K562 (cell line): ENCODE data around the gene SC5D.

Source experiments
- CREB1 ChIP-seq, 2 experiments: sonication (generic) in 1 of 2; formaldehyde crosslinking in 1 of 2; IDR thresholded peaks; 2 replicates each; pipeline versions ENCODE4 v1.6.1 to v1.8.0; 2012 to 2022; ENCODE audit warnings: inconsistent platforms in 1 of 2, mild to moderate bottlenecking in 1 of 2, missing genetic modification reagents in 1 of 2, moderate library complexity in 1 of 2
- CTCF ChIP-seq, 3 experiments: IDR thresholded peaks in 2 of 3; conservative IDR thresholded peaks in 1 of 3; 2 replicates each; pipeline ENCODE4 v1.5.1; 2011 to 2012; ENCODE audit warnings: low read length in 3 of 3, mild to moderate bottlenecking in 3 of 3, control low read depth in 2 of 3, improper control_type of control experiment in 1 of 3, inconsistent platforms in 1 of 3, low read depth in 1 of 3, mixed read lengths in 1 of 3, moderate library complexity in 1 of 3; ENCODE audit not compliant: insufficient read depth in 2 of 3
- GABPB2 ChIP-seq: fragments of 250-450 bp; sonication (Bioruptor Pico); conservative IDR thresholded peaks from 2 replicates; pipeline ENCODE4 v1.5.1; 2021; ENCODE audit warnings: mild to moderate bottlenecking
- HCFC1 ChIP-seq: IDR thresholded peaks from 2 replicates; pipeline ENCODE4 v1.6.1; 2012; ENCODE audit warnings: low read depth, low read length, improper control_type of control experiment
- MAX ChIP-seq: sonication (generic); formaldehyde crosslinking; IDR thresholded peaks from 2 replicates; pipeline ENCODE4 v1.9.0; 2022; ENCODE audit warnings: mild to moderate bottlenecking, missing genetic modification reagents
- MEIS2 ChIP-seq: fragments of 450-650 bp; IDR thresholded peaks from 2 replicates; pipeline ENCODE4 v1.6.1; 2014; ENCODE audit warnings: mild to moderate bottlenecking; ENCODE audit not compliant: partially characterized antibody
- PHF8 ChIP-seq: fragments of 200-600 bp; sonication (generic); IDR thresholded peaks from 2 replicates; pipeline ENCODE4 v1.6.1; 2012; ENCODE audit warnings: mixed run types, mild to moderate bottlenecking, inconsistent platforms, low read length, moderate library complexity, borderline replicate concordance
- POLR2A ChIP-seq: fragments of 450-650 bp; conservative IDR thresholded peaks from 2 replicates; pipeline ENCODE4 v1.6.1; 2016
- SRF ChIP-seq, 2 experiments: fragments of 250-450, 450-650 bp in 1 of 2; sonication (Bioruptor Pico) in 1 of 2; sonication (generic) in 1 of 2; formaldehyde crosslinking; IDR thresholded peaks; 2 replicates each; pipeline versions ENCODE4 v1.5.0 to v1.5.1; 2020 to 2022; ENCODE audit warnings: mild to moderate bottlenecking in 1 of 2, missing genetic modification reagents in 1 of 2
- ZNF121 ChIP-seq: sonication (generic); formaldehyde crosslinking; conservative IDR thresholded peaks from 2 replicates; pipeline ENCODE4 v1.8.0; 2022; ENCODE audit warnings: missing genetic modification reagents
- ZNF436 ChIP-seq: fragments of 250-450, 450-650 bp; sonication (Bioruptor Pico); formaldehyde crosslinking; IDR thresholded peaks from 2 replicates; pipeline ENCODE4 v1.7.0; 2020; ENCODE audit warnings: mild to moderate bottlenecking
- ZNF592 ChIP-seq: fragments of 450-650 bp; IDR thresholded peaks from 2 replicates; pipeline ENCODE4 v1.6.1; 2017; ENCODE audit warnings: antibody characterized with exemption, mild to moderate bottlenecking
- ZZZ3 ChIP-seq: fragments of 450-650 bp; IDR thresholded peaks from 2 replicates; pipeline ENCODE4 v1.6.1; 2016; ENCODE audit warnings: antibody characterized with exemption, mild to moderate bottlenecking, moderate library complexity

GRCh38 chr11:121257976-121258375 is 34.6 kb upstream of the SC5D start:
- TF ChIP-seq GABPB2 (CRISPR knock-in tag) (no peak), MAX (CRISPR knock-in tag) (no peak), POLR2A (no peak), CTCF (IDR thresholded peaks at IDR 0.05 in 2 of 3, conservative IDR thresholded peaks at IDR 0.05 in 1 of 3; ENCODE audit: insufficient read depth in 2 of 3, low read depth in 1 of 3, low read length in 3 of 3) (no peak), ZZZ3 (no peak), HCFC1 (no peak), CREB1 (IDR thresholded peaks at IDR 0.05) (no peak), CREB1 (CRISPR knock-in tag; IDR thresholded peaks at IDR 0.05) (no peak), ZNF436 (CRISPR knock-in tag) (no peak), ZNF592 (no peak), SRF (CRISPR knock-in tag; IDR thresholded peaks at IDR 0.05) (no peak), ZNF121 (CRISPR knock-in tag) (no peak), MEIS2 (no peak), PHF8 (no peak)
